Gastrocnemius medialis (tissue), 4 donors: ENCODE results near the gene ZNF615. TPM values are rescaled to one million over a fixed set of nuclear protein-coding genes. Genes with fewer than 3 reads are reported as not detected.
"Not testable (repeated sequence)": the region's sequence is repeated elsewhere in the genome, so short reads cannot be mapped to it uniquely, and the experiment has no call there.

Experiments
- ATAC-seq, 2 donors: fragments of 150-250 bp; one replicate each; pipeline ENCODE4 v1.9.1; 2016
- DNase-seq, 2 donors: peaks; one replicate each; pipeline ENCODE4 v3.0.0-alpha.2; 2019
- H3K27ac ChIP-seq, 4 donors: fragments of 200-600 bp; sonication (generic); 1 replicate in 1 of 4; 2 replicates in 3 of 4; pipeline ENCODE4 v1.5.1; 2016 to 2018; ENCODE audit warnings: mild to moderate bottlenecking in 2 of 4, moderate library complexity in 1 of 4
- H3K27me3 ChIP-seq, 3 donors: fragments of 200-600 bp; sonication (generic) in 2 of 3; 1 replicate in 1 of 3; 2 replicates in 2 of 3; pipeline versions ENCODE4 v1.5.1 to v1.6.0; 2016 to 2019; ENCODE audit warnings: mild to moderate bottlenecking in 1 of 3, moderate library complexity in 1 of 3
- H3K36me3 ChIP-seq, 2 donors: fragments of 200-600 bp; sonication (generic) in 1 of 2; one replicate each; pipeline ENCODE4 v1.5.1; 2017 to 2018
- H3K4me1 ChIP-seq, 2 donors: fragments of 200-600 bp; sonication (generic) in 1 of 2; one replicate each; pipeline ENCODE4 v1.5.1; 2016 to 2017; ENCODE audit warnings: mild to moderate bottlenecking in 2 of 2
- H3K4me3 ChIP-seq, 4 donors: fragments of 200-600 bp; sonication (generic) in 3 of 4; 1 replicate in 1 of 4; 2 replicates in 3 of 4; pipeline ENCODE4 v1.5.1; 2016 to 2019; ENCODE audit warnings: mild to moderate bottlenecking in 2 of 4
- H3K9me3 ChIP-seq, 3 donors: fragments of 200-600 bp; sonication (generic) in 2 of 3; 1 replicate in 1 of 3; 2 replicates in 2 of 3; pipeline ENCODE4 v1.5.1; 2016 to 2019
- POLR2A ChIP-seq, 2 donors: fragments of 450-650 bp; IDR thresholded peaks; one replicate each; pipeline ENCODE4 v1.6.1; 2017; ENCODE audit warnings: antibody characterized with exemption in 2 of 2, mild to moderate bottlenecking in 2 of 2, moderate library complexity in 2 of 2
- in situ Hi-C, 4 donors: fragments of 200-750 bp; cut with MboI; loops; one replicate each; pipeline versions ENCODE4 v1.15.0 to v1.8.0; 2017; ENCODE audit warnings: low sequenced_read_pairs in 4 of 4
- intact Hi-C: fragments of 100-400 bp; cut with DNase I; formaldehyde crosslinking; loops from one replicate; pipeline ENCODE4 v1.15.1; 2023; ENCODE audit warnings: low total_unique reads
- total RNA-seq, 4 donors: library from RNA; depleted of rRNA; stranded (reverse); fragments of >200 nt; gene quantifications; one replicate each; pipeline versions ENCODE4 v1.1.0 to v1.2.3, GENCODE V29; 2016
- TF ChIP-seq, protein P1 (sequence below), 5 experiments: fragments of 450-650 bp in 3 of 5; fragments of 200-600 bp in 2 of 5; sonication (generic) in 2 of 5; IDR thresholded peaks in 4 of 5; conservative IDR thresholded peaks in 1 of 5; 1 replicate in 4 of 5; 2 replicates in 1 of 5; pipeline ENCODE4 v1.5.1; 2016 to 2019; ENCODE audit warnings: antibody characterized with exemption in 5 of 5, mild to moderate bottlenecking in 3 of 5, moderate library complexity in 3 of 5

The ZNF615 gene
- total RNA-seq, result 1 to 10 TPM; 5.6 to 8.9 (median 7.4) TPM

DNA sequence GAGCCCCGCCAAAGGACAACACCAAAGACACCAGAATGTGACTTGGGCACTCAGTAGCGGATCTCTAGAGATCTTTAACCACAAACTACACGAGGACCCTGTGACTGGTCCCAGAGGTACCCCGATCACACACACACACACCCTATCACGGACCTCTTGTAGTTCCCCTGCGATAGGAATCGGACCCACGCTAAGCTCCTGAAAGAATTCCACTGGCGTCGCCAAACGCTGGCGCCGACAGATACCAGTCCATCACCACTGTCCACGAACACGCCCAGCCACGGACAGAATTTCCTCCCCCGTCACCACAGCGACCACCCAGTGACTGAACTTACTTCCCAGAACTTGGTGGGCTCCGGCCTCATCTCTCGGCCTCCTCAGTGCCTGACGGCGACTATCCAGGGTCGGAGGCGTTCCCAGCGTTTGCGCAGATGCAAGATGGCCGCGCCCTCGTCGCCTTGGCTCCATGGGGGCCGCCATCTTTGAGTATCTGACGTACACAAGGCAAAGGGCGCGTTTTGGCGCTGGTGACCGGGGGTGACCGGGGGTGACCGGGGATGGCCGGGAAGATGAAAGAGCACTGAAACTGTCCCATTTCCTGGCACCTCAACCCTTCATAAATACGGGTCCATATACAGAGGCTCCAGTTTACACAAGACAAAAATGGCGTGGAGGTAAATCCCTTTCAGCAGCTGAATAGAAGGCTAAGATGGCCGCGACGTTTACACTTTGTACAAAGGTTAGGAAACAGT, at the start of gene ZNF615:
Gene ZNF615, minus strand, starts transcription at position 406 of the 752 bp plus-strand sequence. CDS start 4,500 bp downstream, outside the sequence.
- H3K4me1 ChIP-seq, result peaks cover 0 to 5% of the 10 kb centered on the region in 2 donors
- peak within 1 kb of the TSS; percentile 75 to 86 (median 82) for H3K27ac ChIP-seq
- intact Hi-C loops (loop anchor here (1.0 to 10.0 kb wide), 5 partner anchors 20 to 413 kb away; partner anchors contain the start of genes ZNF350, ZNF432, ZNF613 and ZNF614), in situ Hi-C loops (no loop called here)
- ATAC-seq, result peak; percentile 94 to 98
- H3K27me3 ChIP-seq, result no peaks in the 10 kb centered on the region
- H3K36me3 ChIP-seq, result peaks cover 3 to 24% of the 10 kb centered on the region in 2 donors
- H3K4me3 ChIP-seq, result peak within 1 kb of the TSS; percentile 82 to 97 (median 88)
- H3K9me3 ChIP-seq, result peaks cover 0 to 17% (median 0%) of the 10 kb centered on the region in 3 donors
- DNase-seq, result peak; percentile 77 to 81
- TF ChIP-seq, protein P1, sequence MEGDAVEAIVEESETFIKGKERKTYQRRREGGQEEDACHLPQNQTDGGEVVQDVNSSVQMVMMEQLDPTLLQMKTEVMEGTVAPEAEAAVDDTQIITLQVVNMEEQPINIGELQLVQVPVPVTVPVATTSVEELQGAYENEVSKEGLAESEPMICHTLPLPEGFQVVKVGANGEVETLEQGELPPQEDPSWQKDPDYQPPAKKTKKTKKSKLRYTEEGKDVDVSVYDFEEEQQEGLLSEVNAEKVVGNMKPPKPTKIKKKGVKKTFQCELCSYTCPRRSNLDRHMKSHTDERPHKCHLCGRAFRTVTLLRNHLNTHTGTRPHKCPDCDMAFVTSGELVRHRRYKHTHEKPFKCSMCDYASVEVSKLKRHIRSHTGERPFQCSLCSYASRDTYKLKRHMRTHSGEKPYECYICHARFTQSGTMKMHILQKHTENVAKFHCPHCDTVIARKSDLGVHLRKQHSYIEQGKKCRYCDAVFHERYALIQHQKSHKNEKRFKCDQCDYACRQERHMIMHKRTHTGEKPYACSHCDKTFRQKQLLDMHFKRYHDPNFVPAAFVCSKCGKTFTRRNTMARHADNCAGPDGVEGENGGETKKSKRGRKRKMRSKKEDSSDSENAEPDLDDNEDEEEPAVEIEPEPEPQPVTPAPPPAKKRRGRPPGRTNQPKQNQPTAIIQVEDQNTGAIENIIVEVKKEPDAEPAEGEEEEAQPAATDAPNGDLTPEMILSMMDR (IDR thresholded peaks at IDR 0.05 in 4 of 5, conservative IDR thresholded peaks at IDR 0.05 in 1 of 5), result no peak
- TF ChIP-seq POLR2A (IDR thresholded peaks at IDR 0.05), result peak; percentile 10 to 14

DNA sequence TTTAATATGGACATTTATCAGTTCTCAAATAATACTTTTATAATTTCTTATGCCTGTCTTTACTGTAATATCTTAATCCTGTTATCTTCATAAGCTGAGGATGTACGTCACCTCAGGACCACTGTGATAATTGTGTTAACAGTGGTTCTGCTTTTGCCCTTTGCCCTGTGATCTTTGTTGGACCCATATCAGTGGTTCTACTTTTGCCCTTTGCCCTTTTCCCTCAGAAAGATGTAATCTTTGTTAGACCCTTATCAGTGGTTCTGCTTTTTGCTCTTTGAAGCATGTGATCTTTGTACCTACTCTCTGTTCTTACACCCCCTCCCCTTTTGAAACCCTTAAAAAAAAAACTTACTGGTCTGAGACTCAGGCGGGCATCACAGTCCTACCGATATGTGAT, 48.5 kb upstream of the ZNF615 start:
- in situ Hi-C loops, H3K4me1 ChIP-seq, H3K4me3 ChIP-seq, intact Hi-C loops, DNase-seq, ATAC-seq, H3K27ac ChIP-seq, H3K27me3 ChIP-seq, H3K36me3 ChIP-seq: not testable (repeated sequence)
- H3K9me3 ChIP-seq, result peaks cover 0 to 15% (median 3%) of the 10 kb centered on the region in 3 donors

DNA sequence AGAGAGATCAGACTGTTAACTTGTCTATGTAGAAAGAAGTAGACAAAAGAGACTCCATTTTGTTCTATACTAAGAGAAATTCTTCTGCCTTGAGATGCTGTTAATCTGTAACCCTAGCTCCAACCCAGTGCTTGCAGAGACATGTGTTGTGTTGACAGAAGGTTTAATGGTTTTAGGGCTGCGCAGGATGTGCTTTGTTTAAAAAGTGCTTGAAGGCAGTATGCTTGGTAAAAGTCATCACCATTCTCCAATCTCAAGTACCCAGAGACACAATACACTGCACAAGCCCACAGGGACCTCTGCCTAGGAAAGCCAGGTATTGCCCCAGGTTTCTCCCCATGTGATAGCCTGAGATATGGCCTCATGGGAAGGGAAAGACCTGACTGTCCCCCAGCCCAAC, 43.7 kb upstream of the ZNF615 start:
- intact Hi-C loops, DNase-seq, H3K27ac ChIP-seq, ATAC-seq, H3K9me3 ChIP-seq, H3K27me3 ChIP-seq, H3K4me3 ChIP-seq, in situ Hi-C loops: not testable (repeated sequence)
- peaks cover 0 to 11% of the 10 kb centered on the region in 2 donors for H3K4me1 ChIP-seq
- H3K36me3 ChIP-seq, result peaks cover 0 to 20% of the 10 kb centered on the region in 2 donors

DNA sequence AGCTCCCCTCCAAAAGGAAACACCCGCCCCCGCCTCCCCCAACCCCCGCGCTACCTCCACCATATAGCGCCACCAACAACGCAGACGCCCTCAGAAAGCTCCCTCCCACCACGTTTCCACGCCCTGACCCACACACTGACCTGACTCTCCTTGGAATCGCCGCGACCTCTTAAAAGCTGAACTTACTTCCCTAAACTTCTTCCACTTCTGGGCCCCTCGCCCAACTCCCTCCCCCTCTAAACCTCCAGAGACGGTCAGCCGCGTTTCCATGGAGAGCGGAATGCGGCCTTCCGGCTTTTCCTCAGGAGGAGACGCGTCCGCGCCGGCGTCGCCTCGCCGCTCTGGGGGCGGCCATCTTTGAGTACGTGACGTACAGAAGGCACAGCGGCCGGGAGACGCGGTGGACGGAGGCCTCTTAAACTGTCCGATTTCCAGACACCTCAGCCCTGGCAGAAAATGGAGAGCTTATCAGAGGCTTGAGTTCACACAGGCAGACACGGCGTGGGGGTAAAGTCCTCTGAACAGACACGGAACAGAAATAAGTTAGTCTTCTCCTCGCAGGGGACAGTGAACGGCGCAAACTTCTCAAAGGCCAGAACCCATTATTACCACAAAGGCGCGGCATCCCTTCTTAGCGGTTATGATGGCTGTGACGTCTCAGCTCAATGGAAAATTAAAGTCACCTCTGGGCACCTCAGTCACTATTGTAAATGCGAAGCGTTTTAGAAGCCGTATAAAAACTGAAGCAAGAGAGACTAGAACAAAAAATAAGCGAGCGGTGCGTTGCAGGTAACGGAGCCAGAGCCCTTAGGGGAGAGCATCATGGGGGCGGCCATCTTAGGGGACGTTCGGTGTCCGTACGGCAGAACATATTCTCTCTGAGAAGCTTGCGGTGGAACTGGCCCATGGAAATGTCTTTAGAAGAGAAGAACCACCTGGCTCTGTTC, 40.8 kb upstream of the ZNF615 start, which contains the start of gene ZNF432:
Gene ZNF432, minus strand, starts transcription at position 284 of the 947 bp plus-strand sequence. CDS start 1,970 bp downstream, outside the sequence.
- Histone ChIP-seq H3K4me1 (peaks cover 0 to 11% of the 10 kb centered on the region in 2 donors), H3K36me3 (peaks cover 10 to 49% of the 10 kb centered on the region in 2 donors), H3K27me3 (no peaks in the 10 kb centered on the region), H3K4me3 (peak within 1 kb of the TSS; percentile 54 to 88 (median 70)), H3K9me3 (peaks cover 0 to 8% (median 0%) of the 10 kb centered on the region in 3 donors), H3K27ac (peak within 1 kb of the TSS; percentile 88 to 95 (median 94))
- intact Hi-C loops (loop anchor here (1.0 to 5.0 kb wide), 6 partner anchors 21 to 320 kb away; partner anchors contain the start of genes ZNF350, ZNF613, ZNF614 and ZNF615), in situ Hi-C loops (no loop called here)
- TF ChIP-seq POLR2A (IDR thresholded peaks at IDR 0.05), result peak; percentile 20 to 35
- TF ChIP-seq, protein P1 (IDR thresholded peaks at IDR 0.05 in 4 of 5, conservative IDR thresholded peaks at IDR 0.05 in 1 of 5), result no peak
- peak; percentile 85 to 90 for DNase-seq
- ATAC-seq, result peak; percentile 95 to 98

DNA sequence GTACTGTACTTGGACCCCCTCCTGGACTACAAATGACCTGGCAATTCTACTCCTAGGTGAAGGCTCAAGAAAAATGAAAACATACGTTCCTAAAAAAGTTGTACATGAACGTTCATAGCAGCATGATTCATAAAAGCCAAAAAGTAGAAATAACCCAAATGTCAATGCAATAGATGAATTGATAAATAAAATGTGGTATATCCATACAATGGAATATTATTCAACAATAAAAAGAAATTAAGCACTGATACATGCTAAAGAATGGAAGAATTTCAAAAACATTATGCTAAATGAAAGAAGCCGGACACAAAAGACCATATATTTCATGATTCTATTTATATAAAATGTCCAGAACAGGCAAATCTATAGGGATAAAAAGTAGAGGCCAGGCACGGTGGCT, 31.2 kb upstream of the ZNF615 start:
- in situ Hi-C loops, result no loop called here
- TF ChIP-seq, protein P1 (IDR thresholded peaks at IDR 0.05 in 4 of 5, conservative IDR thresholded peaks at IDR 0.05 in 1 of 5), result no peak
- peaks cover 15 to 66% (median 21%) of the 10 kb centered on the region in 3 donors for H3K9me3 ChIP-seq

More for the DNA sequence above, 31.2 kb upstream of the ZNF615 start:
- ATAC-seq, result no peak
- no peak overlapping the region for H3K27ac ChIP-seq
- peak overlapping the region in 1 of 4 donors; percentile 5 for H3K4me3 ChIP-seq
- no peaks in the 10 kb centered on the region for H3K4me1 ChIP-seq
- intact Hi-C loops, result no loop called here
- no peaks in the 10 kb centered on the region for H3K27me3 ChIP-seq
- peaks cover 43 to 93% of the 10 kb centered on the region in 2 donors for H3K36me3 ChIP-seq
- no peak for DNase-seq
